ENCODE measurements around the gene SMIM23. TPM values are rescaled to one million over a fixed set of nuclear protein-coding genes. Genes with fewer than 3 reads are reported as not detected.

The SMIM23 gene
- total RNA-seq, 2 experiments from 2014 or later, result not detected

DNA sequence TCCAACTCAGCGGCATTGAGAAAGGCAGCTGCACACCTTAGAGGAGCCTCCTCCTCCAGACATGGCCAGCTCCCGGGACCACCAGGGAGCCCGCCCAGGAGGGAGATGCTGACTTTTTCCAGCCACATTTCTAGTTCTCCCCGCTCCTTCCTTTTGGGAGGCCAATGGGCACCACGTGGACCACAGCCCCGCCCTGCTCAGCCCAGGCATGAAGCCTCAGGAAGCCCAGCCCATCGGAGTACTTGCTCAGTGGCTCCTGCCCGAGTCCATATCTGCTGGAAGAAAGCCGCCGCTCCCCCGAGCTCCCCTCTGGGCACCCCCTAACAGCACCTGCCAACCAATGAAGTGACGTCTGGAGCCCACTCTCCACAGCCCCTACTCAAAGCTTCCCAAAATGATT lies 52.4 kb downstream of the SMIM23 start:
- no peaks in the 10 kb centered on the region for H3K27me3 Mint-ChIP-seq
- H3K4me3 Mint-ChIP-seq, result no peak overlapping the region
- DNase-seq, result no peak
- no peak overlapping the region for H3K27ac Mint-ChIP-seq
- H3K4me1 Mint-ChIP-seq, result no peaks in the 10 kb centered on the region
- no peaks in the 10 kb centered on the region for H3K36me3 Mint-ChIP-seq (ENCODE audit: low read depth)
- CTCF ChIA-PET, result no interaction called here
- no peaks in the 10 kb centered on the region for H3K9me3 Mint-ChIP-seq
- POLR2A ChIA-PET, result no interaction called here

DNA sequence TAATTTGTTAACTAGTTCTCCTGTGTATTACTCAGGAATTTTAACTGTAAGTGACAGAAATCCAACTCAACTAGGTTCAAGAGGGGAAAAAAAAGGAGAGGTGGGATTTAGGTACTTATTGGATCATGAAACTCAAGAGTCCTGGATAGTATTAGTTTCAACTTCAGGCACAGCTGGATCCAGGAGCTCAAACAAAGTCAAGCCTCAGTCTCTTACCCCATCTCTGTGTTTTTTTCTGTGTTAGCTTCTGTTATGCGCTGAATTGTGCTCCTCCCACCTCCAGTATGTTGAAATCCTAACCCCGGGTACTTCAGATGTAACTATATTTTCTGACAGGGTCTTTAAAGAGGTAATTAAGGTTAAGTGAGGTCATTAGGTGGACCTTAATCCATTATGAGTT lies 53.5 kb downstream of the SMIM23 start:
- POLR2A ChIA-PET, result no interaction called here
- no peaks in the 10 kb centered on the region for H3K9me3 Mint-ChIP-seq
- CTCF ChIA-PET, result interaction anchor here (1.1 kb wide), 1 partner anchor 418 kb away, joined by 5 read pairs; no protein-coding TSS in a partner anchor
- no peak for DNase-seq
- H3K4me3 Mint-ChIP-seq, result no peak overlapping the region
- H3K27me3 Mint-ChIP-seq, result no peaks in the 10 kb centered on the region
- H3K4me1 Mint-ChIP-seq, result no peaks in the 10 kb centered on the region
- H3K36me3 Mint-ChIP-seq (ENCODE audit: low read depth), result no peaks in the 10 kb centered on the region
- H3K27ac Mint-ChIP-seq, result no peak overlapping the region

GRCh38 chr5:171840066-171840465 lies 54.4 kb downstream of the SMIM23 start:
- Mint-ChIP-seq H3K4me1 (no peaks in the 10 kb centered on the region), H3K9me3 (no peaks in the 10 kb centered on the region), H3K27ac (no peak overlapping the region), H3K27me3 (no peaks in the 10 kb centered on the region), H3K36me3 (ENCODE audit: low read depth) (no peaks in the 10 kb centered on the region), H3K4me3 (no peak overlapping the region)
- DNase-seq, result no peak
- CTCF ChIA-PET, result interaction anchor here (0.8 to 1.1 kb wide), 2 partner anchors 69 to 419 kb away, joined by 3 to 5 read pairs; no protein-coding TSS in a partner anchor
- POLR2A ChIA-PET, result no interaction called here

Other genes with a start within 250 kb of the SMIM23 start
- 10 to 100 TPM; 37.4 to 38.8 TPM for gene FBXW11, start 220.8 kb downstream of the SMIM23 start, total RNA-seq